HS-5 (cell line): ENCODE measurements around the gene LECT2.

Experiments
- DNase-seq: peaks from one replicate; pipeline ENCODE4 v3.0.0-alpha.2; 2012; ENCODE audit warnings: low read depth

Gene LECT2

GRCh38 chr5:135934939-135935338, 19.8 kb downstream of the LECT2 start:
- no peak for DNase-seq

GRCh38 chr5:135930949-135931295, 23.9 kb downstream of the LECT2 start:
- no peak for DNase-seq

GRCh38 chr5:135930029-135930948, 24.5 kb downstream of the LECT2 start:
- no peak for DNase-seq

- DNase-seq = peak; percentile 13
Measured at GRCh38 chr5:135921388-135921787, 33.4 kb downstream of the LECT2 start.

- DNase-seq = no peak
Measured at GRCh38 chr5:135920199-135920598, 34.6 kb downstream of the LECT2 start.

GRCh38 chr5:135916638-135917263, 38.0 kb downstream of the LECT2 start:
- no peak for DNase-seq

GRCh38 chr5:135915466-135916001, 39.2 kb downstream of the LECT2 start:
- DNase-seq = no peak

GRCh38 chr5:135913713-135914626, 40.8 kb downstream of the LECT2 start:
- no peak for DNase-seq

GRCh38 chr5:135905144-135905543, 49.6 kb downstream of the LECT2 start:
- no peak for DNase-seq

GRCh38 chr5:135901633-135902032, 53.1 kb downstream of the LECT2 start:
- DNase-seq = no peak

GRCh38 chr5:135900276-135900675, 54.5 kb downstream of the LECT2 start:
- DNase-seq = no peak

- DNase-seq = no peak
Measured at GRCh38 chr5:135898651-135899050, 56.1 kb downstream of the LECT2 start.
